Effector memory CD4-positive, alpha-beta T cell (primary cell): ENCODE measurements around the gene NFATC4.
"Not testable (repeated sequence)": the region's sequence is repeated elsewhere in the genome, so short reads cannot be mapped to it uniquely, and the experiment has no call there.

Source experiments
- DNase-seq, 3 donors: peaks; one replicate each; pipeline ENCODE4 v3.0.0-alpha.2; 2020
- H3K27ac ChIP-seq: 2 replicates; pipeline ENCODE4 v1.7.0; 2013; ENCODE audit warnings: mild to moderate bottlenecking, low read length, moderate library complexity; ENCODE audit not compliant: insufficient read depth, poor library complexity, severe bottlenecking
- H3K27me3 ChIP-seq: replicated peaks from 2 replicates; pipeline ENCODE4 v1.7.0; 2013; ENCODE audit warnings: mild to moderate bottlenecking, low read length; ENCODE audit not compliant: insufficient read depth, control insufficient read depth, poor library complexity, severe bottlenecking
- H3K36me3 ChIP-seq: 2 replicates; pipeline ENCODE4 v1.7.0; 2013; ENCODE audit warnings: mild to moderate bottlenecking, low read length, moderate library complexity; ENCODE audit not compliant: control insufficient read depth, insufficient read depth
- H3K4me1 ChIP-seq: 2 replicates; pipeline ENCODE4 v1.7.0; 2013; ENCODE audit warnings: low read length, mild to moderate bottlenecking; ENCODE audit not compliant: control insufficient read depth, insufficient read depth, poor library complexity, severe bottlenecking
- H3K4me3 ChIP-seq: 2 replicates; pipeline ENCODE4 v1.7.0; 2013; ENCODE audit warnings: low read length, low read depth, mild to moderate bottlenecking; ENCODE audit not compliant: insufficient read depth, poor library complexity, severe bottlenecking
- H3K9me3 ChIP-seq: 2 replicates; pipeline ENCODE4 v1.7.0; 2013; ENCODE audit warnings: mild to moderate bottlenecking, low read length, moderate library complexity; ENCODE audit not compliant: control insufficient read depth
- total RNA-seq, 3 donors: gene quantifications; one replicate each; lab custom pipeline; 2026; lab: John Stamatoyannopoulos, UW

Gene NFATC4
- 0 reads per million in 3 donors for total RNA-seq

DNA sequence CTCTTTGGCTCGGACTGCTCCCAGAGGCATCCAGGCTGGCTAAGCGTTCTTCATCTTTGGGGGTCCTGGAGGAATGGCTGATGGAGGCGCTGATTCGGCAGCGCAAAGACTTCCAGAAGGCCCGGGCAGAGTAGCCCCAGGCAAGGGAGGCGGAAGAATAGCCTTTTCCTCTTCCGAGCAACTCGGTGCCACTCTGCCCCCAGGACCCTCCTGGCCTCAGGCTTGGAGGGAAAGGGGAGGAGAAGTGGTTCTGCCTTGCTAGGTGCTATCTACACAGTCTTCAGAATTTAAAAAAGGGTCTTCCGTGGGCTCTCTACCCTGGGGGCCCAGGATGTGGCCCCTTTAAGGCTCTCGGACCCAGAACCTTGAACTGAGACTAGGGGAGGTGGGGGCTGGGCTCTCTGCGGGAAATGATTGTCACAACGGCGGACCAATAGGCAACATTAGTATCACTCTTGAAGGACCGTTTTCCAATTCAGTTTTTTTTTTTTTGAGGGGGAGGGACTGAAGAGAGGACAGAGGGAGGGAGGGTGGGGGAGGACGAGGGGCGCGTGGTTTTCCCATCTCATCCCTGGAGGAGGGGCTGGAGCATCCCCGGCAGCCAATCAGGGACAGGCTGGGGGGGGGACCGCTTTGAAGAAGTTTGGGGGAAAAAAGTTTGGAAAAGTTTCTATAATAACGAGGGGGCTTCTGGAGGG, at the start of gene NFATC4:
NFATC4 (plus strand) TSS at position 671 of the 698 bp plus-strand sequence. CDS start 157 bp downstream, outside the sequence.
- Histone ChIP-seq H3K9me3 (no peaks in the 10 kb centered on the region), H3K36me3 (no peaks in the 10 kb centered on the region), H3K27me3 (peaks cover 43% of the 10 kb centered on the region), H3K4me1 (peaks cover 36% of the 10 kb centered on the region), H3K4me3 (peak within 1 kb of the TSS; percentile 44), H3K27ac (no peak within 1 kb of the TSS)
- no peak for DNase-seq

- no peaks in the 10 kb centered on the region for H3K4me1 ChIP-seq
- H3K4me3 ChIP-seq, result no peak overlapping the region
- H3K27ac ChIP-seq, result no peak overlapping the region
- no peak for DNase-seq
- H3K27me3 ChIP-seq, result no peaks in the 10 kb centered on the region
- H3K9me3 ChIP-seq, result no peaks in the 10 kb centered on the region
- no peaks in the 10 kb centered on the region for H3K36me3 ChIP-seq
Measured at GRCh38 chr14:24321212-24321975, 46.6 kb upstream of the NFATC4 start.

DNA sequence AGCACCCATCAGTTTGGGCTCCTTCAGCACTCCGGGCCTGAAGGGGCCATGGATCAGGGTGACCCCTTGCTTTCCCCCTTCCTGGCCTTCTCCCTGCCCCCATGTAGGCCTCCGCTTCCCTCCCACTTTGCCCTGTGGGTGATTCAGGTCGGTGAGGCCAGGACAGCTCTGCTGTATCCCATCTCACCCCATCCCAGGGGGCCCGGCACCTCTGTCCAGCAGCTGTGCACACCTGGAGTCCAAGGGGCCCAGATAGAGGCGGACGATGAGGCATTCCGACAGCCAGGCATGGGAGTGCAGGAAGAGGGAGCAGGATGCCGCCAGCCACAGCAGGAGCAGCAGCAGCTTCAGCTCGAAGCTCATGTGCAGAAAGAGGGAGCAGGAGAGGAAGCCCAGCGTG, 45.3 kb upstream of the NFATC4 start:
- no peaks in the 10 kb centered on the region for H3K27me3 ChIP-seq
- no peak overlapping the region for H3K4me3 ChIP-seq
- no peak overlapping the region for H3K27ac ChIP-seq
- H3K9me3 ChIP-seq, result no peaks in the 10 kb centered on the region
- peaks cover 6% of the 10 kb centered on the region for H3K4me1 ChIP-seq
- no peaks in the 10 kb centered on the region for H3K36me3 ChIP-seq
- DNase-seq, result no peak

DNA sequence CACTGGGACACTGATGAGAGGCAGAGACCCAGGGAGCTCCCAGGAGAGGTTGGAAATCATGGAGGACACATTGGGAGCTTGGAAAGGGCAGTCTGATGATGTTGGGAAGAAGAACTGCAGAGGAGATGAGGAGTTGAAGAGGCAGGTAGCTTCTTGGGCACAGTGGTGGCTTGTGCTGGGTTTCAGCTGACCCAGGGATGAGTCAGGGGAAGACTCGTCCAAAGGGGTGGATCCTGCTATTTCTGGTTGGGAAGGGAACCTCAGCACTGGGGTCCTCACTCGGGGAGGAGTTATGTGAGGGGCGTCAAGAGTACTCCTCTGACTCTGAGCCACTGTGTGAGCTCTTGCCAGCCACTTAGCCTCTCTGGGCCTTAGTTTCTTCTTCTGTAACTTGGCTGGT, 44.6 kb upstream of the NFATC4 start:
- Histone ChIP-seq H3K27ac (no peak overlapping the region), H3K4me1 (peaks cover 6% of the 10 kb centered on the region), H3K27me3 (no peaks in the 10 kb centered on the region), H3K4me3 (no peak overlapping the region), H3K36me3 (no peaks in the 10 kb centered on the region), H3K9me3 (no peaks in the 10 kb centered on the region)
- no peak for DNase-seq

GRCh38 chr14:24324024-24324423, 44.0 kb upstream of the NFATC4 start:
- DNase-seq, result no peak
- no peak overlapping the region for H3K4me3 ChIP-seq
- H3K27ac ChIP-seq, result no peak overlapping the region
- no peaks in the 10 kb centered on the region for H3K9me3 ChIP-seq
- no peaks in the 10 kb centered on the region for H3K36me3 ChIP-seq
- H3K4me1 ChIP-seq, result peaks cover 7% of the 10 kb centered on the region
- no peaks in the 10 kb centered on the region for H3K27me3 ChIP-seq

DNA sequence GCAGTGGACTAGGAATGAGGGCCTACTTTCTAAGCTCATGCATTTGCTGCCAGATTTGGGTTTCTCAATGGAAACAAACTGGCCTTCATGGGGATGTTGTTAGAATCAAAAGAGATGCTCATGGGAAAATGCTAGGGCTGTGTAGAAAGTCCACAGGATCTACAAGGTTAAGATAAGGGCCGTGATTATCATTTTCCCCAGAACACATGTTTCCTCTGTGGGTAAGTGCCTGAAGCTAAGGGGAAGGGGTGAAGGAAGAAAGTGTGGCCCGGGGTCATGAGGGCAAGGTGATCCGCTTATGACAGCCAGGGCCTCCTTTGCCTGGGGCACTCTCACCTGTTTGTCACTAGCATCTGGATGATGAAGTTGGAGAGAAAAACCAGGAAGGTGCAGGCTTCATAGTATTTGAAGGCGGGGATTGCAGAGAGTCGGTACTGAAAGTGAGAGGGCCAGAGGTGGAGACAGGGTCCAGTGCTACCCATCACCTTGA, 42.9 kb upstream of the NFATC4 start:
- no peaks in the 10 kb centered on the region for H3K27me3 ChIP-seq
- no peaks in the 10 kb centered on the region for H3K36me3 ChIP-seq
- no peak overlapping the region for H3K27ac ChIP-seq
- no peaks in the 10 kb centered on the region for H3K9me3 ChIP-seq
- peaks cover 15% of the 10 kb centered on the region for H3K4me1 ChIP-seq
- no peak overlapping the region for H3K4me3 ChIP-seq
- DNase-seq, result no peak

DNA sequence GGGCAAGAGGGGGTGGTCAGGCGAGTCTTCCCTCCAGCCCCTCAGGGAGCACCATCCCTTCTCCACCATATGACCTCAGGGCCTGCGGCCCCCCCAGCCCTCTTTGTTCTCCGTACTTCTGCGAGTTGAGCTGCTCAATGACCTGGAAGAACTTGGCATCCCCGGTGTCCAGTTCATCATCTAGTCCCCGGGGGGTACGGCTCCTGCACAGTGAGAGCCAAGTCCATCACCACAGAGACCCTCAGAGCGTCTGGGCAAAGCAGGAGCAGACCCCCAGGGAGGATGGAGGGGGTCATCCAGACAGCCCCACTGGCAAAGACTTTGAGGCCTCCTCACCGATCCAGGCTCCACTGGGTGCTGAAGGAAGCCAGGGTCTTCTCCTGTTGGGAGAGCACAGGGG, 42.0 kb upstream of the NFATC4 start:
- Histone ChIP-seq H3K4me3 (no peak overlapping the region), H3K4me1 (peaks cover 15% of the 10 kb centered on the region), H3K27ac (no peak overlapping the region), H3K36me3 (no peaks in the 10 kb centered on the region), H3K27me3 (no peaks in the 10 kb centered on the region), H3K9me3 (no peaks in the 10 kb centered on the region)
- no peak for DNase-seq

DNA sequence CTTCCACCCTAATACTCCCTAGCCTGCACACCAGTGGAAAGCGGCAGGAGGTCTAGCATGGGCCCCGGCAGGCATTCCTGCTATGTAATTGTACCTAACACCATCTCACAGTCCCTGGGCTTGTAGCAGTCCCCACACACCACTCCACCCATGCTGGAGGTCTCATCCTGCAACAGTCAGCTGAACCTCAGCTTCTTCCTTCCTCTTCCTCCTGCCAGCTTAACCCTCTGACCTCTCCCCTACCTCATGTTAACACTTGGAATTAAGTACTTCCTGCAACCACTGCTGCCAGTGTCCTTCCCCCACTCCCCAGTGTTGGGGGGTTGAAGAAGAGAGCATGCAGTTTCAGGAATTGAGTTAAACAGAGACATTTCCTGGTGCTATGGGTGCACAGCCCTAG, 40.7 kb upstream of the NFATC4 start:
- Histone ChIP-seq H3K4me3 (no peak overlapping the region), H3K4me1 (peaks cover 23% of the 10 kb centered on the region), H3K27ac (no peak overlapping the region), H3K9me3 (no peaks in the 10 kb centered on the region), H3K36me3 (no peaks in the 10 kb centered on the region), H3K27me3 (no peaks in the 10 kb centered on the region)
- DNase-seq, result no peak

- H3K4me1 ChIP-seq, result peaks cover 29% of the 10 kb centered on the region
- H3K4me3 ChIP-seq, H3K9me3 ChIP-seq, H3K27me3 ChIP-seq, H3K36me3 ChIP-seq, H3K27ac ChIP-seq, DNase-seq: not testable (repeated sequence)
Measured at GRCh38 chr14:24327914-24328313, 40.1 kb upstream of the NFATC4 start.

DNA sequence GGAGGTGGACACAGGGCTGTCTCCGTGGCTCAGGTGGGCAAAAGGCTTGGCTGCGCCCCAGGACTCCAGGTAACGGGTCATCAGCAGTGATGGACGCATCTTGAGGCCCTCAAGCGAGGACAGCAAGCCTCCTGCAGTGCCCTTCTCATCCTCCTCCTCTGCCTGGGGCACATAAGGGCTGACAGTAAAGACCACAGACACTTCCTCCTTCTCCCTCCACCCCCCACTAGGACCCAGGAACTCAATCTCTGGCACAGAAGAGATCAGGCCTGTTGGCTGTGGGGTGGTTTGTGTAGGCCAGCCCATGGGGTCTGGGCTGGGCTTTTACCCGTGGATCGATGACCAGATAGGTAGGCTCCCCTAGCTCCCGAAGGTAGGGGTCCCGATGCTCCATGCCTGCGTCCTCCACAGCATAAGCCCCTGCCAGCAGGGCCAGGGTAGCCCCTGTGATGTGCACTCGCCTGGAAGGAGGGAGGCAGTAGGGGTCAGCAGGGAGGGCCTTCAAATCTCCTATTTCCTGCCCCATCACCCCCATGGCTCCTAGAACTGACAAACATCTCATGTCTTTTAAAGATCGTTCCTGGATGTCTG, 38.8 kb upstream of the NFATC4 start:
- H3K9me3 ChIP-seq, result no peaks in the 10 kb centered on the region
- no peaks in the 10 kb centered on the region for H3K36me3 ChIP-seq
- no peak for DNase-seq
- no peak overlapping the region for H3K27ac ChIP-seq
- no peak overlapping the region for H3K4me3 ChIP-seq
- no peaks in the 10 kb centered on the region for H3K27me3 ChIP-seq
- H3K4me1 ChIP-seq, result peaks cover 38% of the 10 kb centered on the region
